OCI-LY1 (cell line): Measurements from ENCODE around the gene RANBP17.

Source experiments
- EZH2 ChIP-seq: fragments of 200-600 bp; sonication (generic), shearing (Covaris generic); IDR thresholded peaks from 2 replicates; pipeline ENCODE4 v1.8.0; 2017; ENCODE audit warnings: borderline replicate concordance, mixed run types, mild to moderate bottlenecking, antibody characterized with exemption, low read length, moderate library complexity, mixed read lengths
- TF ChIP-seq, protein P1 (sequence below): fragments of 200-600 bp; sonication (generic), shearing (Covaris generic); IDR thresholded peaks from 2 replicates; pipeline ENCODE4 v1.5.1; 2017; ENCODE audit warnings: mild to moderate bottlenecking, antibody characterized with exemption, low read length, moderate library complexity, mixed read lengths

- TF ChIP-seq, protein P1, sequence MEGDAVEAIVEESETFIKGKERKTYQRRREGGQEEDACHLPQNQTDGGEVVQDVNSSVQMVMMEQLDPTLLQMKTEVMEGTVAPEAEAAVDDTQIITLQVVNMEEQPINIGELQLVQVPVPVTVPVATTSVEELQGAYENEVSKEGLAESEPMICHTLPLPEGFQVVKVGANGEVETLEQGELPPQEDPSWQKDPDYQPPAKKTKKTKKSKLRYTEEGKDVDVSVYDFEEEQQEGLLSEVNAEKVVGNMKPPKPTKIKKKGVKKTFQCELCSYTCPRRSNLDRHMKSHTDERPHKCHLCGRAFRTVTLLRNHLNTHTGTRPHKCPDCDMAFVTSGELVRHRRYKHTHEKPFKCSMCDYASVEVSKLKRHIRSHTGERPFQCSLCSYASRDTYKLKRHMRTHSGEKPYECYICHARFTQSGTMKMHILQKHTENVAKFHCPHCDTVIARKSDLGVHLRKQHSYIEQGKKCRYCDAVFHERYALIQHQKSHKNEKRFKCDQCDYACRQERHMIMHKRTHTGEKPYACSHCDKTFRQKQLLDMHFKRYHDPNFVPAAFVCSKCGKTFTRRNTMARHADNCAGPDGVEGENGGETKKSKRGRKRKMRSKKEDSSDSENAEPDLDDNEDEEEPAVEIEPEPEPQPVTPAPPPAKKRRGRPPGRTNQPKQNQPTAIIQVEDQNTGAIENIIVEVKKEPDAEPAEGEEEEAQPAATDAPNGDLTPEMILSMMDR, result no peak
- no peak for TF ChIP-seq EZH2
These were observed 282.1 kb downstream of the RANBP17 start for GRCh38 chr5:171143926-171144325.
